ENCODE measurements around the gene MKI67.
"Not testable (repeated sequence)": the region's sequence is repeated elsewhere in the genome, so short reads cannot be mapped to it uniquely, and the experiment has no call there.

The MKI67 gene

DNA sequence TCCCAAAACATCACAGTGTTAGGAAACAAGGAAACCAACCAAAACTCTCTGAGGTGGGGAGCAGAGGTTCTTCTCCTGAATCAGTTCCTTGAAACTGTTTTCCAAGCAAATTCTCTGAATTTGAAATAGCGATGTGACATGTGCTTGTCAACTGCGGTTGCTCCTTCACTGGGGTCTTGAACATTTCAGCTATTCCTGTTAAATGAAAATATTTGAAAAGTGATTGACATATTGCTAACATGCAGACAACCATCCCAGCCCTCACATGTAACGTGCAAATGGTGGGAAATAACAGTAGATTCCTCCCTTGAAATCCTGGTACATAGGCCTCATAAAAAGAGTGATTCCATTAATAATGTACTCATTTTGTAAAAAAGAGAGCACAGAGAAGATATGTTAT lies 15.9 kb downstream of the MKI67 start:
- no peak for DNase-seq (ENCODE audit: low spot score)

- DNase-seq (ENCODE audit: low spot score), result no peak
These were observed 16.5 kb downstream of the MKI67 start for GRCh38 chr10:128109707-128110106.

GRCh38 chr10:128105383-128105782 lies 20.8 kb downstream of the MKI67 start:
- no peak for DNase-seq (ENCODE audit: low spot score)

DNA sequence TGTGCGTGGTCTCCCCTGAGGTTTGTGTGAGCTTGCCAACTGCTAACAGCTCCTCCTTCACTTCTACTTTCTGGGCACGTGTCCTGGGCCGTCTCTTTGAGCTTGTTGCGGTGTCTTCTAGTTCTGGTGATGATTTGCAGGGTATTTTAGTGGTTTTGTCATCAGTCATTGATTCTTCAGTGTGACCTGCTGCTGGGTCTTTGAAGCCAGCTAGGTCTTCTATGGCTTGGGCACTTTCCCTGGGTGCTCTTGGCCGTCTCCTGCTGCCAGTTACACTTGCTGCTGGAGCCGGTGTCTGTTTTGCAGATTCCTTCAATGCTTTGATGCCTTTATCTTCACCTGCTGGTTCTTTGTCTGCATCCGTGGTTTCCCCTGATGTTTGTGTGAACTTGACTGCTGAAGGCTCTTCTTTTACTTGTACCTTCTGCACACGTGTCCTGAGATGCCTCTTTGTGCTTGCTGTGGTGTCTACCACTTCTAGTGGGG lies 23.0 kb downstream of the MKI67 start:
- DNase-seq (ENCODE audit: low spot score), result peak; percentile 43

GRCh38 chr10:128102480-128103228 lies 23.6 kb downstream of the MKI67 start:
- no peak for DNase-seq (ENCODE audit: low spot score)

- no peak for DNase-seq (ENCODE audit: low spot score)
These were observed 24.3 kb downstream of the MKI67 start for GRCh38 chr10:128101901-128102300.

DNA sequence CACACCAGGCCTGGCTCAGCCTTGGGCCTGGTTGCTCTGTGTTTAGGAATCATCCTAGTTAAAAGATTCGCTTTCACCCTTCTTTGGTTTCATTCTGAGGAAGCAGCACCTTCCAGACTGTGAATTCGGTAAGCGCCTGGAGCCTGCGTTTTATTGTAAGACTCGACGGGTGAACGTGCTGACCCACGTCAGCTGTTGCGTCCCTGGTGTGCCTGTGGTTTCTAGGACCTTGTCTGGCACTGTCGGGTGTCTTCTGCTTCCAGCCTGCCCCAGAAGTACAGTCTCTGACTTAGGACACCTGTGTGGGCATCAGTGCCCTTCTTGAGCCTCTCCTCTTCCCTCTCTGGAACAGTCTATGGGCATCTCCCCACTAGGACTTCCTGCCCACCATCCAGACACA lies 26.3 kb downstream of the MKI67 start:
- DNase-seq (ENCODE audit: low spot score), result no peak

GRCh38 chr10:128098631-128099030 lies 27.6 kb downstream of the MKI67 start:
- no peak for DNase-seq (ENCODE audit: low spot score)

GRCh38 chr10:128097783-128098182 lies 28.4 kb downstream of the MKI67 start:
- DNase-seq (ENCODE audit: low spot score), result no peak

DNA sequence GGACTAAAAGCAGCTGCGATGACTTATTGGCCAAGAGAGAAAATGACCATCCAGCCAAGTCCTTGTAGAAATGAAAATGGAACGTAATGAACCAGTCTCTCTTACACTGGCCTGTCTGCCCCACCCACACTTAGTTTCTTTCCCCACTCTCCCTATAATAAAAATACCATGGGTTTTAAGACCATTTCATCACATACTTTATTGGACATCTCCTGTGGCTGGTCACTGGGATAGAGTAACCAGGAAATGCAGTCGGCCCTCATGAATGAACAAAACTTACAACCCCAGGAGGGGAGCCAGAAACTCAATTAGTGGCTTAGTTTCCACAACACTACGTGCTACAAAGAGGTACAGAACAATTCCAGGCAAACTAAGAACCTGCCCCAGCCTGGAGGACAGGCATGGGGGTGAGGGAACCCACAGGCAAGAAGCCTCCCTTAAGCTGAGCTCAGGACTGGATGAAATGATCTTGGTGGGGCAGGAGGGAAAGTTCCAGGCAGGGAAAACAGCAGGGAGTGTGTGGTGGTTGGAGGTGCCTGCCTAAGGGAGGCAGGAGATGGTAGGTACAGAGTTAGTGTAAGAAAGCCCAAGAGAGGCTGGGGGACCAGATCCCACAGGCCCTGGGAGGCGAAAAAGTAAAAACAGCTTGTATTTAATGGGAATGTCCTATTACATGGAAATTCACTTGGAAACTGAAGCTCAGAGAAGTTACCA lies 29.6 kb downstream of the MKI67 start:
- DNase-seq (ENCODE audit: low spot score), result no peak

- DNase-seq (ENCODE audit: low spot score), result no peak
These were observed 30.3 kb downstream of the MKI67 start for GRCh38 chr10:128095753-128096469.

DNA sequence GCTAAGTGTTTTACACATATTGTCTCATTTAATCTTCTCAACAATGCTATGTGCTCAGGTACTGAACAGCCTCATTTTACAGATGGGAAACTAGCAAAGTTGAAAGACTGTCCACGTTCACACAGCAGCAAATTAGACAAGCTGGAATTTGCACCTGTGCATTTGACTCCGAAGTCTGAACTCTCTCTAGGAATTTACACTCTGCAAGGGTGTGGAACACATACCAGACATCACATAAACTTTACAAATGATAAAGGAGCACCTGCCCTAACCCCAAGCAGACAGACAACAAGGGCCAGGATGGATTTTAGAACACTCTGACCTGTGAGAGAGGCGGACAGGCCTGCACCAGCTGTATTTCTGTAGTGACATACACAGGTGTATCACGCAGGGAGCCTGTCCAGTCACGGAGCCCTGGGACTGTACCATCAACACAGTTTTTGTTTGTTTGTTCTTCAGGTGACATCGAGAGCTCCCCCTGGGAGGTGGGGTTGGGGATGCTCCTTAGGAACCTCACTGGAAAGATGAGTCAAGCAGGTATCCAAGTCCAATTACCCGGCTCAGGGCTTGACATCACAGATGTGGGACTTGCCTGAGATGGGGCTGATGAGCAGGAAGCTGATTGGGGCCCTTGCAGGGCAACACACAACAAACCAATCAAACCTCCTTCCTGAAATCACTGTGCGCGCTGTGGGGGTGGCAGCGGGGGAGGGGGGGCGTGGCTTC lies 31.0 kb downstream of the MKI67 start:
- peak; percentile 33 for DNase-seq (ENCODE audit: low spot score)

DNA sequence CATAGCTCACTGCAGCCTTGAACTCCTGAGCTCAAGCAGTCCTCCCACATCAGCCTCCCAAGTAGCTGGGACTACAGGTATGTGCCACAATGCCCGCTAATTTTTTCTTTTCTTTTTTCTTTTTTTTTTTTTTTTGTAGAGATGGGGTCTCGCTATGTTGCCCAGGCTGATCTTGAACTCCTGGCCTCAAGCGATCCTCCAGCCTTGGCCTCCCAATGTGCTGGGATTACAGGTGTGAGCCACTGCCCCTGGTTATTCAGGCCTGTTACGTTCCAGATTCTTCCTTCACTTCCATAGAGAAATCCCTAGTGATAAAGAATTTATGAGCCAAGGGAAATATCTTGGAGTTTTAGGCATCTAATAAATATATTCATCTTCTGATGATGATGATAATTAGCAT lies 31.6 kb downstream of the MKI67 start:
- not testable (repeated sequence) for DNase-seq (ENCODE audit: low spot score)

DNA sequence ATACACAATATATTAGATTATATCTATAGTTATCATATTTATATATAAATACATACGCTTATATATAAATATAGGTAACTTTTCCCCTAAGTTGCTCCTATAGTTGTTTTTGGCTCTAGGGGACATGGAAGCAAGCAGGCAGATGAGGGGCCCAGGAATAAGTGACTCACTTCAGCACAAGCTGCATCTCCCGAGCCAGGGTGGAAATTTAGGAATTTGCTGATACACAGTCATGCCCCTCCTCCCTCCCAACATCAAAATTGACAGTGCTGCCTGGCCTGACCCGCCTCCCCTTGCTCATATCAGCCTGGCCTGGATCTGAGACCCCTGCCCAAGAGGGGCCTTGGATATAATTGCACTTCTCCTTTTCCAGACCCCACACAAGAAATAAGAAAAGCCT lies 33.8 kb downstream of the MKI67 start:
- no peak for DNase-seq (ENCODE audit: low spot score)

DNA sequence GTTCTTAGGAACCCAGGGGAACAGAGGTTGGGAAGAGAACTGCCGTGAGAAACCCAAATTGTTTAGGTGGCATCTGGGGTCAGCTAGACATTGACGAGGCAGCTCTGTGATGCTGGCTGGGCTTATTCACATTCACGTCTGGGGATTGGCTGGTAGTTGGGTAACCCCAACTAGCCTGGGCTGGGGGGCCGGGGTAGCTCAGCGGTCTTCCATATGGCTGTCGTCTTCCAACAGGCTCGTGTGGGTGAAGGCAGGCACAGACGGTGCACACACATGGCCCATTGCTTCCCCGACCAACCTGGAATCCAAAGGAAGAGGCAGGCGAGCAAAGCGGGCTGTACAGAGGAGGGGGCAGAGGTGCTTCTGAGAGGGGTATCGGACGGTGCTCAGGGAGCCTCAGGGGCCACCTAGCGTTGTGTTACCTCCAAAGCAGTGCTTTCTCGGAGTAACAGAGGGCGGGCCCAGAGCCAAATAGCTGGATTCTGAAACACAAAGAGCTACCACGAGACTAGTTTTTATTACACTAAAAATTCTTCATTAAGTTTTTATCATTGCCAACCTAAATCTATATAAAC lies 34.5 kb downstream of the MKI67 start:
- DNase-seq (ENCODE audit: low spot score), result no peak

DNA sequence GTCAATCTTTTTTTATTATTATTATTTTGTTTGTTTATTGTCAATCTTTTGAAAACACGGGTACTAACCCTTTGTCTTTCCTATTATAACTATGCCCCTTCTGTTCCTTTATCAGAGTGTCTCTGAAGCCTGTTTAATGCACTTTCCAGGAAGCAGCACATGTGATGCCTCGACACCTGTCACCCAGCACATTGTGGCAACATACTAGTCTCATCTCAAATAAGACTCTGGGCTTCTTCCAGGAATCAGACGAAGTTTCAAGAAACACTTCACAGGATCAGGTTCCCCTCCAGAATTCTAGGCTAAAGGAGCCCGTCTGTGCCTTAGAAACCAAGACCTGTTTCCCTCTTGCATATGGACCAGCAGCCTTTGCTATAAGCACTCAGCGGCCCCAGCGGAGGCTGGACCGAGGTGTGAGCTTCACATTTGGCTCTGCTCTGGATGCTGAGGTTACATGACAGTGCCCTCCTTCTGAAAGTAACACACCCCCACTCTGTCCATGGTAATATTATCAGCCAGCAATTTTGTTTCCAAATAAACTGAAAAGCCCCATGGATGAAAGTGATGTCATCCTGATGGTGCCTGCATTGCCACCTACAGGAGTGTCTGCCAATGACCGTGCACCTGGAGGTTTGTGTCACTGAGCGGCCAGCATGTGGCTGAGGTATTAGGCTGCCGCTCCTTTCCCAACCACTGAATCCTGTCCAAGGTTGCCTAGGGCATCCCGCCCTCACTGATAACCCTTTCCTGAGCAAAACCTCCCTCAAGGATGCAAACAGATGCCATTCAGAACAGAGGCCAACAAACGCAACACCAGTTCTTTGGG lies 38.1 kb downstream of the MKI67 start:
- no peak for DNase-seq (ENCODE audit: low spot score)

DNA sequence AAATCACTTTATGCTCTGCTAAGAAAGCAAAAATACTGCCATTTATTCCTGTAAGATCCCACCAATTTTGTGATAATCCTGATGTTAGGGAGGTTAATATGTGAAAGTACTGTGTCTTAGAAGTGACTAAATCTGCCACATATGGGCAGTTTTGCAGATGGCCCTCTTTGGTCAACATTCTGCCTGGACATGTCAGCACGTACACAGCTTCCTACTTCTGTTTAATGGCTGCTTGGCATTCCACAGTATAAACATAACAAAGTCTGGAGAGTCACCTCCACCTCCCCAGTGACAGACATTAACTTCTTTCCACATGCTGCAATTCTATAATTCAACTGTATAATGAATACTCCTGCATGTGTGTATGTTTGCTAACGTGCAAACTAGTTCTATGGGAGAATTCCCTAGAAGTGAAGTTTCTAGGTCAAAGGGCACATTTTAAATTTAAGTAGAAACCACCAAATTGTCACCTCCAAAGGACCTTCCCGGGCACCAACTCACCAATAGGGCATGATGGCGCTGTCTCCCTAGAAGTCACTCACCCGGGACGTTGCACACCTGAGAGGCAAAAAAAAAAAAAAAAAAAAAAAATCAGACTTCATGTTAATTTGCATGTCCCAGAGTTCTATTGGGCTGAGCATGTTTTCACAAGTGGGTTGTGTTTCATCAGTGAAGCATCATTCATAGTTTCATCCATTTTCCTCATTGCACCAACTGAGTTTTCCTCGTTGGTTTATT lies 38.9 kb downstream of the MKI67 start:
- DNase-seq (ENCODE audit: low spot score), result no peak

DNA sequence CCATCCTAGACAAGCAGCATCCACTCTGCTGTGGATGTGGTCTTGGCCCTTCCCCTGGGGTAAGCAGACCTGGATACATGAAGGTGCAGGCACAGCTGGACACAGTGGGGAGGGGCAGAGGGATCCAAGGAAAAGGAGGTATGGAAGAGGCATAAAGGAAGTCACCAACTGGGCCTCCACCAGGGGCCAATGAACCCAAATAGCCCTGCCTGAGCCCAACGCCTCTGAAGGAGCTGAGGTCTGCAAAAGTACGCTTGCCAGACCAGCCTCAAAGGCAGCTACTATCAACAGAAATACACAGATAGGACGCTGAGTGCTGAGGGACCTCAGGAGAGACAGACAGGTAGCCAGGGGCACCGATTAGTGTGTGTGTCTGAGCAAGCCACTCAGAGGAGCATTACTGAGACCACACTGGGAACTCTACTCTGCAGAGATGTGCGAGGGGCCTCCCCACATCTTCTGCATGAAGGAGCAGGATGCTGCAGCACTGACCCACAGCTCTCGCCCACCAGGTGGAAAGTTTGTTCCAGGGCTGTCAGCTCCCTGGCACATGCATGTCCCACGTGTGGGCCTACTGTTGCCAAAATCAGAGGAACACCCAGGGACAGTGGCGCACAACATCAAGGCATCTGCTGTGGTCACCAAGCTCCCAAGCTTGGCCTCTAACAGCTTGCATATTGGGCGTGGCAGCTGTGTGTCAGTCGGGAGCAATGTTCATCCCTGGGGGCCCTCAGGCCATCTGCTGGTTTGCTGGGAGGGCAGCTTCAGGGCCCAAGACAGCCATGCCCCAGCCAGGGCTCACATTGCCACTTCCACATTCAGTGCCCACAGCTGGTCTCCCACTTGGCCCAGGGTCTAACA lies 40.0 kb downstream of the MKI67 start:
- DNase-seq (ENCODE audit: low spot score), result no peak

DNA sequence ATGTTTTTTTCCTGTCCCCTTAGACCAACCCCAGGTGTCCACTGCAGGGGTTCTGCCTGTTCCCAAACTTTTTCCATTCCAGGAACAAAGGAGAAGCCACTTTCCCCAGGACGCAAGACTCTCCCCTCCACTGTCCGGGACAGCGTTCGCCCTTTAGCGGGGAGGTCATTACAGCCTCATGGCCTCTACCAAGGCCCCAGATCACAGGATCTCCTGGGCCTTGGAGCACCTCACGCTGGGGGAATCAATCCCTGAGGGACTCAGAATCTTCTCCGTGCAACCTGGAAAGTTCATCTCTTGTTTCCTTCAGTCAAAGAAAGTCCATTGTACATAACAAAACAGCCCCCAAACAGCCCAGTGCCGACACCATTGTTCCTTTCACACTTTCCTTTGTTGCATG lies 41.2 kb downstream of the MKI67 start:
- DNase-seq (ENCODE audit: low spot score), result no peak

All from CD4-positive, alpha-beta T cell treated with Interleukin-15 for 4 hours (primary cell).